AG04450 (cell line): Measurements from ENCODE around the gene FOSB. TPM values are rescaled to one million over a fixed set of nuclear protein-coding genes. Genes with fewer than 3 reads are reported as not detected.
A peak's percentile ranks its signal among the peaks of the same experiment; 100 is the strongest.

Source experiments
- CTCF ChIA-PET: fragments of 300-600, 350-600 bp; formaldehyde crosslinking; extraction: SDS; loops from one replicate; lab custom pipeline; 2022; ENCODE audit warnings: antibody characterized with exemption, inconsistent platforms; lab: Charles Lee
- POLR2A ChIA-PET: fragments of 350-600 bp; formaldehyde crosslinking; extraction: SDS; loops from one replicate; lab custom pipeline; 2021; ENCODE audit warnings: antibody characterized with exemption, inconsistent platforms; lab: Yijun Ruan, JAX
- DNase-seq: peaks from one replicate; pipeline ENCODE4 v3.0.0-alpha.2; 2011; ENCODE audit warnings: low read depth, low spot score
- H3K27ac ChIP-seq: one replicate; pipeline ENCODE4 v1.5.1; 2012; ENCODE audit warnings: low read depth, low read length, control low read depth
- H3K27me3 ChIP-seq: one replicate; pipeline ENCODE4 v1.6.0; 2012; ENCODE audit warnings: low read length; ENCODE audit not compliant: control insufficient read depth, insufficient read depth
- H3K4me3 ChIP-seq: 2 replicates; pipeline ENCODE4 v1.5.1; 2011; ENCODE audit warnings: mild to moderate bottlenecking, low read depth, low read length, control low read depth
- H3K9me3 ChIP-seq: 2 replicates; pipeline ENCODE4 v1.5.1; 2012; ENCODE audit warnings: low read length; ENCODE audit not compliant: control insufficient read depth, insufficient read depth
- polyA plus RNA-seq: library from polyadenylated mRNA; depleted of rRNA; stranded (reverse); fragments of >200 nt; gene quantifications from 2 replicates; pipeline ENCODE4 v1.2.3, GENCODE V29; 2011
- TF ChIP-seq, protein P1 (sequence below): IDR thresholded peaks from 2 replicates; pipeline ENCODE4 v1.5.1; 2011; ENCODE audit warnings: low read depth, low read length, control low read depth, inconsistent platforms

The FOSB gene
- polyA plus RNA-seq, 1 experiment: 1.3 TPM

DNA sequence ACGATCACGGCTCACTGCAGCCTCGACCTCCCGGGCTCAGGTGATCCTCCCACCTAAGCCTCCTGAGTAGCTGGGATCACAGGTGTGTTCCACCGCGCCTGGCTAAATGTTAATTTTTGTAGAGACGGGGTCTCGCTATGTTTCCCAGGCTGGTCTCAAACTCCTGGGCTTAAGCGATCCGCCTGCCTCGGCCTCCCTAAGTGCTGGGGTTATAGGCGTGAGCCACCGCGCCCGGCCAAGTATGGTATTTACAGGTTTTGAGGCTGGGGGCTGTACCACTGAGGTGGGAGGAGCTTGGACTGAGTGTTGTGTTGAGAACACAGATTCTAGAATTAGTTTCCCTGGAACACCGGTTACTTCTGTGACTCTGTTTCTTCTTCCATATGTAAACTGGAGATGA, 30.0 kb downstream of the FOSB start:
- TF ChIP-seq, protein P1, sequence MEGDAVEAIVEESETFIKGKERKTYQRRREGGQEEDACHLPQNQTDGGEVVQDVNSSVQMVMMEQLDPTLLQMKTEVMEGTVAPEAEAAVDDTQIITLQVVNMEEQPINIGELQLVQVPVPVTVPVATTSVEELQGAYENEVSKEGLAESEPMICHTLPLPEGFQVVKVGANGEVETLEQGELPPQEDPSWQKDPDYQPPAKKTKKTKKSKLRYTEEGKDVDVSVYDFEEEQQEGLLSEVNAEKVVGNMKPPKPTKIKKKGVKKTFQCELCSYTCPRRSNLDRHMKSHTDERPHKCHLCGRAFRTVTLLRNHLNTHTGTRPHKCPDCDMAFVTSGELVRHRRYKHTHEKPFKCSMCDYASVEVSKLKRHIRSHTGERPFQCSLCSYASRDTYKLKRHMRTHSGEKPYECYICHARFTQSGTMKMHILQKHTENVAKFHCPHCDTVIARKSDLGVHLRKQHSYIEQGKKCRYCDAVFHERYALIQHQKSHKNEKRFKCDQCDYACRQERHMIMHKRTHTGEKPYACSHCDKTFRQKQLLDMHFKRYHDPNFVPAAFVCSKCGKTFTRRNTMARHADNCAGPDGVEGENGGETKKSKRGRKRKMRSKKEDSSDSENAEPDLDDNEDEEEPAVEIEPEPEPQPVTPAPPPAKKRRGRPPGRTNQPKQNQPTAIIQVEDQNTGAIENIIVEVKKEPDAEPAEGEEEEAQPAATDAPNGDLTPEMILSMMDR: no peak
- CTCF ChIA-PET: interaction anchor here (1.2 to 6.9 kb wide), 2 partner anchors 12 to 19 kb away, joined by 4 to 54 read pairs; no protein-coding TSS in a partner anchor
- H3K4me3 ChIP-seq: no peak overlapping the region
- peaks cover 3% of the 10 kb centered on the region; the same call in 1 of the 2 replicates for H3K9me3 ChIP-seq
- POLR2A ChIA-PET: interaction anchor here (0.6 kb wide), 1 partner anchor 20 kb away, joined by 6 read pairs; no protein-coding TSS in a partner anchor
- DNase-seq: no peak
- peaks cover 4% of the 10 kb centered on the region for H3K27me3 ChIP-seq
- no peak overlapping the region for H3K27ac ChIP-seq

DNA sequence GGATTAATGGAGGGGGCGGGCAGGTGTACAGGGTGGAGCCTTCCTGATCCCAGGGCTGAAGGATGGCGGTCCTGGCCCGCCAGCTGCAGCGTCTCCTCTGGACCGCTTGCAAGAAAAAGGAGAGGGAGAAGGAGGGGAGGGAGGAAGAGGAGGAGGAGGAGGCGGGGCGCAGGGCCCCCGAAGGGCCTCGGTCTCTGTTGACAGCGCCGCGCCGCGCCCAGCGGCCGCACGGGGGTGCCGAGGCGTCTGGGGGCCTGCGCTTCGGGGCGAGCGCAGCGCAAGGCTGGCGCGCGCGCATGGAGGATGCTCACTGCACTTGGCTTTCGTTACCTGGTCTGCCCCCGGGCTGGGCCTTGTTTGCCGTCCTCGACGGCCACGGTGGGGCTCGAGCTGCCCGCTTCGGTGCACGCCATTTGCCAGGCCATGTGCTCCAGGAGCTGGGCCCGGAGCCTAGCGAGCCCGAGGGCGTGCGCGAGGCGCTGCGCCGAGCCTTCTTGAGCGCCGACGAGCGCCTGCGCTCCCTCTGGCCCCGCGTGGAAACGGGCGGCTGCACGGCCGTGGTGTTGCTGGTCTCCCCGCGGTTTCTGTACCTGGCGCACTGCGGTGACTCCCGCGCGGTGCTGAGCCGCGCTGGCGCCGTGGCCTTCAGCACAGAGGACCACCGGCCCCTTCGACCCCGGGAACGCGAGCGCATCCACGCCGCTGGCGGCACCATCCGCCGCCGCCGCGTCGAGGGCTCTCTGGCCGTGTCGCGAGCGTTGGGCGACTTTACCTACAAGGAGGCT, 30.8 kb downstream of the FOSB start, which contains the start of gene PPM1N:
Gene PPM1N, plus strand, starts transcription at position 33 of the 785 bp plus-strand sequence. Its CDS starts 30 bp downstream, at position 63.
- peak within 1 kb of the TSS; percentile 58 for H3K4me3 ChIP-seq
- no peak within 1 kb of the TSS for H3K27ac ChIP-seq
- peaks cover 3% of the 10 kb centered on the region; the same call in 1 of the 2 replicates for H3K9me3 ChIP-seq
- DNase-seq: no peak
- TF ChIP-seq, protein P1: no peak; the same call in 1 of the 2 replicates
- peaks cover 4% of the 10 kb centered on the region for H3K27me3 ChIP-seq
- ChIA-PET CTCF (interaction anchor here (1.1 to 6.9 kb wide), 3 partner anchors 13 to 20 kb away, joined by 3 to 54 read pairs (median 4); no protein-coding TSS in a partner anchor), POLR2A (interaction anchor here (0.6 kb wide), 1 partner anchor 218 kb away, joined by 3 read pairs; no protein-coding TSS in a partner anchor)

DNA sequence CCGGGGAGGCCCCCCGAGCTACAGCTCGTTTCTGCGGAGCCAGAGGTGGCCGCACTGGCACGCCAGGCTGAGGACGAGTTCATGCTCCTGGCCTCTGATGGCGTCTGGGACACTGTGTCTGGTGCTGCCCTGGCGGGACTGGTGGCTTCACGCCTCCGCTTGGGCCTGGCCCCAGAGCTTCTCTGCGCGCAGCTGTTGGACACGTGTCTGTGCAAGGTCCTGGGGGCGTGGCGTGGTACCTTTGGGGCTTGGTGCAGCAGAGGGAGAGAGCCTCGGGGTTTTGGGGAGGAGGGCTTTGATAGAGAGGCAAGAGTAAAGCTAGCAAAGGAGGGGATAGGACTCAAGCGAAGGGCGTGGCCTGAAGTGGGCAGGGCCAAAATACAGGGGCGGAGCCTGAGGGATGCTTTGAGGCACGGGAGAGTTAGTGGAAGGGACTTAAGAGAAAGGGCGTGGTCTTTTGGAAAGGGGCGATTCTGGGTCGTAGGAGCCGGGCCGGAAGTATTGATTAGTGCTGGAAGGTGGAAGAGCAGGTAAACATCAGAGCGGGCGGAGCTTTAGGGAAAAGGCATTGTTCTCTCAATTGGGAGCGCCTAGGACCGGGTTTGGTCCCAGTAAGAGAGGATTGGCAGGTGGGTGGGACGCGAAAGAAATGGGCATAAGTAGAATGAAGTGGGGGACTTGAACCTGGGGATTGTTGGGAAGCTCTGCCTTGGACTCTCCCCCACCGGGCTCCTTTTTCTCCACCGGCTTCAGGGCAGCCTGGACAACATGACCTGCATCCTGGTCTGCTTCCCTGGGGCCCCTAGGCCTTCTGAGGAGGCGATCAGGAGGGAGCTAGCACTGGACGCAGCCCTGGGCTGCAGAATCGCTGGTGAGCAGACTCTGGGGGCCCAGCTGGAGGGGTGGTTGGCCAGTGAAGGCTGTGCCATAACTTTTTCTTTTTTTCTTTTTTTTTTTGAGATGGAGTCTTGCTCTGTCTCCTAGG, 31.7 kb downstream of the FOSB start:
- H3K9me3 ChIP-seq: peaks cover 3% of the 10 kb centered on the region; the same call in 1 of the 2 replicates
- no peak overlapping the region for H3K27ac ChIP-seq
- ChIA-PET POLR2A (interaction anchor here (0.6 kb wide), 1 partner anchor 218 kb away, joined by 3 read pairs; no protein-coding TSS in a partner anchor), CTCF (interaction anchor here (0.6 to 6.9 kb wide), 3 partner anchors 14 to 182 kb away, joined by 3 to 54 read pairs (median 3); no protein-coding TSS in a partner anchor)
- DNase-seq: no peak
- H3K27me3 ChIP-seq: peaks cover 4% of the 10 kb centered on the region
- TF ChIP-seq, protein P1: no peak
- no peak overlapping the region for H3K4me3 ChIP-seq

DNA sequence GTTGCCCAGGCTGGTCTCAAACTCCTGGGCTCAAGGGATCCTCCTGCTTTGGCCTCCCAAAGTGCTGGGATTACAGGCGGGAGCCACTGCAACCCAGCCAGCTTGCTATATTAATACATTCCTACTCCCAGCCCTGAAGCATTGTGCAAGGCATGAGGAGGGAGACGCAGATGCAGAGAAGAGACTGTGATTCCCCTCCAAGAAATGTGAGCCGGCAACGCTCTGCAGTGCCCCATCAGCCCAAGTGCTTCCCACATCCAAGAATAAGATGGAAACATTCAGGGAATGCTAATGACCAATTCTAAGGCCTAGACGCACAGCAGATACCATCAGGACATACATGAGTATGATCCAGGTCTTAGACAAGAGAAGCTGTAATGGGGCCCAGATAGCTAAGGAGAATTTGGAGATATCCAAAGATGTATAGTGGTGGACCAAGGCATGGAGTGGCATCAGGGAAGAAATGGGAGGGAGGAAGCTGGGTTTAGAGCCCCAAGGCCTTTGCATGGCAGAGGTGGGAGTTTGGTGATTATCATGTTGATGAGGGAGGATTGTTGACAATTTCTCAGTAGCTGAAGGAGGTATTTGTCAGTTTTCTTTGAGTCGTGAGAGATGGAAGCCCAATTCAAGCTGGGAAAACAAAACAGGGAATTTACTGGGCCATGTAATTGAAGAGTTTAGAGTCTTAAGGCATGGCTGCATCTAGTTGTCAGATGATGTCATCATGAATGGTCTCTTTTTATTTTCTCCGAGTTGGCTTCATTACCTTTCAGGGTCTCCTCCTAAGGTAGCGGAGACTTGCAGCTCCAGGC, 33.3 kb downstream of the FOSB start:
- ChIA-PET CTCF (interaction anchor here (6.9 kb wide), 1 partner anchor 15 kb away, joined by 54 read pairs; no protein-coding TSS in a partner anchor), POLR2A (no interaction called here)
- TF ChIP-seq, protein P1: no peak
- Histone ChIP-seq H3K27ac (no peak overlapping the region), H3K27me3 (peaks cover 4% of the 10 kb centered on the region), H3K9me3 (peaks cover 3% of the 10 kb centered on the region; the same call in 1 of the 2 replicates), H3K4me3 (no peak overlapping the region)
- no peak for DNase-seq
